ENCODE results near the gene SLCO1A2.
A peak's percentile ranks its signal among the peaks of the same experiment; 100 is the strongest.
"Not testable (repeated sequence)": the region's sequence is repeated elsewhere in the genome, so short reads cannot be mapped to it uniquely, and the experiment has no call there.

SLCO1A2 gene

GRCh38 chr12:21334771-21335325 lies at the start of gene SLCO1A2:
SLCO1A2 (minus strand) TSS chr12:21334917; CDS start chr12:21334647, 270 bp downstream.
- DNase-seq (ENCODE audit: low spot score), result no peak

DNA sequence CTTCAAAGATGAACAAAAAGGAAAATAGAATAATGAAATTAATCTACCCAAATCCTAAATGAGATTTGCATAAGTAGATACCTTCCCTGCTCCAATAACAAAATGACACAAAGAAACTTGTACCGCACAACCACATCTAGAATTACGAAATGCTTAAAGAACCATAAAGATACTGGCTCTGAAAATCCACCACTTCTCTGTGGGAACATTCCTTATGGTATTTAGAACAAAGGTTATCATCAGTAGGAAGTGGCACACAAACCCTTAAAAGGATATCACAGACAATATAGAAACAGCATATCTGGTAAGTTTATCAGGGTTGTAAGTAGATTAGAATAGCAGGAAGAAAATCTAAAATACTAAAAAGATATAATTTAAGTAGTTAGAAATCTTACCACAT lies 49.5 kb upstream of the SLCO1A2 start:
- no peak for DNase-seq (ENCODE audit: low spot score)

DNA sequence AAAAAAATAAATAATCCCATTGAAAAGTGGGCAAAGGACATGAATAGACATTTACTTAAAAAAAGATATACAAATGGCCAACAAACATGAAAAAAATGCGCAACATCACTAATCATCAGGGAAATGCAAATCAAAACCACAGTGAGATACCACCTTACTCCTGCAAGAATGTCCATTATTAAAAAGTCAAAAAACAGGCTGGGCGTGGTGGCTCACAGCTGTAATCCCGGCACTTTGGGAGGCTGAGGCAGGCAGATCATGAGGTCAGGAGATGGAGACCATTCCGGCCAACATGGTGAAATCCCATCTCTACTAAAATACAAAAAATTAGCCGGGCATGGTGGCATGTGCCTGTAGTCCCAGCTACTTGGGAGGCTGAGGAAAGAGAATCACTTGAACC lies 46.6 kb upstream of the SLCO1A2 start:
- not testable (repeated sequence) for DNase-seq (ENCODE audit: low spot score)

- no peak for DNase-seq (ENCODE audit: low spot score)
These were observed 44.5 kb upstream of the SLCO1A2 start for GRCh38 chr12:21379218-21379617.

GRCh38 chr12:21372602-21373001 lies 37.9 kb upstream of the SLCO1A2 start, which contains the start of gene IAPP:
IAPP (plus strand) TSS chr12:21372902; CDS start chr12:21373352, 450 bp downstream.
- DNase-seq (ENCODE audit: low spot score), result no peak

DNA sequence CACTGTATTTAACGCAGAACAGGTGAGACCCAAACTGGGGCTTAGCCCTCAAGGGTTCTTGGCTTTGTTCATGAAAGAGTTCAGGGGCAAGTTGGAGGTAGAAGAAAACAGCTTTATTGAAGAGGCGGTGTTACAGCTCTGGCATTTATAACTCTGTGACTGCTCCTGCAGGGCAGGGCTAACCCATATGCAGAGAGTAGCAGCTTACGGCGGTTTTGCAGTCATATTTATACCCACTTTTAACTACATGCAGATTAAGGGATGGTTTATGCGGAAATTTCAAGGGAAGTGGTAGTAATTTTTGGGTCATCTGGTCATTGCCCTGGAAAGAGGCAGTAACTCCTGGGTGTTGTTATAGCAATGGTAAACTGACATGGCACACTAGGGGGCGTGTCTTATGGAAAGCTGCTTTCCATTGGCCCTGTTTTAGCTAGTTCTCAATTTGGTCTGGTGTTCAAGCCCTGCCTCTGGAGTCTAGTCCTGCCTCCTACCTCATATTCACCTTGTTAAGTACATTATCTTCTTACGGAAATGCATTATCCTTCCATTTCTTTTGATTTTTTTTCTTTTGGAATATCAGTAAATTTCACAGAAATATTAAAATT lies 36.2 kb upstream of the SLCO1A2 start:
- no peak for DNase-seq (ENCODE audit: low spot score)

GRCh38 chr12:21369141-21369980 lies 34.6 kb upstream of the SLCO1A2 start:
- no peak for DNase-seq (ENCODE audit: low spot score)

DNA sequence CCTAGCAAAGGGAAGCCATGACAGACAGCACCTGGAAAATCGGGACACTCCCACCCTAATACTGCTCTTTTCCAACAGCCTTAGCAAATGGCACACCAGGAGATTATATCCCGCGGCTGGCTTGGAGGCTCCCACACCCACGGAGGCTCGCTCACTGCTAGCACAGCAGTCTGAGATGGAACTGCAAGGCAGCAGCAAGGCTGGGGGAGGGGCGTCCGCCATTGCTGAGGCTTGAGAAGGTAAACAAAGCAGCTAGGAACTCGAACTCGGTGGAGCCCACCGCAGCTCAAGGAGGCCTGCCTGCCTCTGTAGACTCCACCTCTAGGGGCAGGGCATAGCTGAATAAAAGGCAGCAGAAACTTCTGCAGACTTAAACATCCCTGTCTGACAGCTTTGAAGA lies 25.9 kb upstream of the SLCO1A2 start:
- not testable (repeated sequence) for DNase-seq (ENCODE audit: low spot score)

DNA sequence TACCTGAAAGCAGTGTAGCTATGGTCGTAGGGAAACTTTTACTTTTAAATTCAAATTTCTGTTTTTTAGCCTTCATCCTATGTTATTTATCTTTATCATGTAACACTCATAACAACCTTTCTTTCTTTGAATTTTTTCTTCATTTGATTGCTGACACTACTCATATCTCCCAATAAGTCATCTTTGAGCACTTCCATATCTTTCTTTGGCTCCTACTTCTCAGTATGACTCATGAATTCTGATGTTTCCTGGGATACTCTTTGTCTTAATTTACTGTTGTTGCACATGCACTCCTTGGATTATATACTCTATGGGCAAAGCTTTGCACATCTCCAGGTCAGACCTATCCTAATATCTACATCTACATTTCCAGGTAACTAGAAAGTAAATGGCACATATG lies 19.9 kb upstream of the SLCO1A2 start:
- DNase-seq (ENCODE audit: low spot score), result no peak

DNA sequence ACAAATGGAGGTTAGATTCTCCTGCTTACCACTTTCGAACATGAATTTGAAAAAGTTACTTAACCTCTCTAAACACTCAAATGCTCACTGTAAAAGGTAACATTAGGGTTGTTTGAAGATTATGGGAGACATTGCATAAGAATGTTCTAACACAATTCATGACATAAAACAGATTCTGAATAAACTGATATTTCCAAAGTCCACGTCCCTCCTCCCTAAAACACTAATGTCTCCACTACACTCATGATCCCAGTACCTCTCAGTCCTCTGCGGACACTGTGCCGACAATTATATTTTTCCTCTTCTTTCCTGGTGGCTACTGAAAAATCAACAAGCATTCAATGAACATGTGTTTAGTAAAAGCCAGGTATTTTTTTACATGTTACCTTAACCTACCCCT lies 19.2 kb upstream of the SLCO1A2 start:
- DNase-seq (ENCODE audit: low spot score), result no peak

- DNase-seq (ENCODE audit: low spot score), result no peak
These were observed 18.8 kb upstream of the SLCO1A2 start for GRCh38 chr12:21353487-21353886.

GRCh38 chr12:21350975-21351374 lies 16.3 kb upstream of the SLCO1A2 start:
- DNase-seq (ENCODE audit: low spot score), result no peak

GRCh38 chr12:21346542-21347205 lies 12.0 kb upstream of the SLCO1A2 start:
- DNase-seq (ENCODE audit: low spot score), result no peak

- no peak for DNase-seq (ENCODE audit: low spot score)
These were observed 8.9 kb upstream of the SLCO1A2 start for GRCh38 chr12:21343636-21344035.

DNA sequence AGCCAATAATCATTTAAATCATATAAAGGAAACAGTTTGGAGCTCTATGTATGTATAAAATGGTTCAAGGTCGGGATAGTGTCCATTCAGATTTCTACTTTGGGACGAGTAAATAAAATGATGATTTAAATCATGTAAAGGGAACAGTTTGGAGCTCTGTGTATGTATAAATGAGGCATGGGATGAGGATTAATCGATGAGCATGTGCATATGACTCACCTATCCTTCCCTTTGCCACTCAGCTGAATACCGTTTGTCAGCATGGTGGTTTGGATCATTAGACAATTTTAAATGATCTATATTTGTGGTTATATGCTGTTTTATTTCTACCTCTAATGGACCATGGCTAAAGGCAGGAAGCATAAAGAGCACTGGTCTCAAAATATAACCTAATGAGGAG lies 7.1 kb upstream of the SLCO1A2 start:
- DNase-seq (ENCODE audit: low spot score), result no peak

DNA sequence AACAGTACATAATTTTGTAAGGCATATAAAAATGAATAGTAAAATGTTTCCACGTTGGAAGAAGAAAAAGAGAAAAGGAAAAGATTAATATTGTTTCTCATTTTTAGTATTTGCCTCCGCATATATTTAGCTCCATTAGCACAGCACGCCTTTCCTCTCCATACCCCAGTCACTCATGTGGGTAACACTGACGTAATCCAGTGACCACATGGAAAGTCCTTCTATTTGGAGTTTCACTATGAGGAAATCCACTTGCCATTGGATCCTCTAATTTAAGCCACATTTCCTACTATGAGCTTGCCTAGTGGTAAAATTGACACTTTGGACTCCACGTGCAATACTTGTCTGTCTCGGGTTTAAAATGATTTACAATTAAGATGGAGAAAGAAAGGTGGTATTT lies 5.7 kb upstream of the SLCO1A2 start:
- no peak for DNase-seq (ENCODE audit: low spot score)

DNA sequence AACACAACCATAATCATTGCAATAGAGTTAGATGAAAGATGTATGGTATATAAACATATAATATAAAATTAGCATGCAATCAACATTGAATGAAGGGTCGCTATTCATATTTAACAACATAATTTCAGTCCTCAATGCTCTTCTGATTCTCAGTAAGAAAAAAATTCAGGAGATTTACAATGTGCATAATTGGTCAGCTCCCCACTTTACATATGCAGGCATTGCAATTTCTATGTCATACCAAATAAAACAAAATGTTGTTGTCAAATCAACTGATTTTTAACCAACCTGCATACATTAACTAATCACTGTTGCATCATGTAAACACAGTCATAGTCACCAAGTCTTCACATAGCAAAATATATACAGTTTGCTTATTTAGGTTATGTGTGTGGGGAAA lies 5.2 kb upstream of the SLCO1A2 start:
- DNase-seq (ENCODE audit: low spot score), result no peak

DNA sequence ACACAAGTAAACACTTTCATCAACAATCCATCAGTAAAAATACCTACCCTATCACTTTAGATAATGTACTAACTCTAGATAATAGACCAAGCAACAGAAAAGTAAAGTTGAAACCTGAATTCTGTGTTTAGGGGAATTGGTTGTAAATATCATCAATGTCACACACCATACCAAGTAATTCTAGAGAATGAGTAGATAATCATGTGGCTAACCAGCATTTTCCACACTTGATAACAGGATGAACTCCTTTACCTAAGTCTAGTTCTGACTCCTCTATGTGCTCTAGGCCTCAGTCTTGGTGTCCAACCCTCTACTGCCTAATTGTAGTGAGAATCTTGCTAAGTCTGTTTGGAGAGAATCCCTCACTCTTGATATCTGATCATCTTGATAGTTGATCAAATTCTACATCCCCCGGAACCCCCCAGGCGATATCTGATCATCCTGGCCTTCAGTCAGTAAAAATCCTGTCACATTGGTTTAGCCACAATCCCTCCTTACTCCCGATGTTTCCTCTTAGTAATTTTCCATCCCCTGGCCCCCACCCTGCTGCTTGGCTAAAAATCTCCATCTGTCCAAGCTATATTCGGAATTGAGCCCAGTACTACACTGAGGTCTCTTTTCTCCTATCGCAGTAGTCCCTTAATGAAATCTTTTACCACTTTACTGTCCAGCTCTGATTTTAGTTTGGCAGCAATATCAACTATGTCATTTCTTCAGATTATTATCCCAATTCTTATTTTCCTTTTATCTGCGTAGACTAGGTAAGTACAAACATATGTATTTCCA lies 3.4 kb upstream of the SLCO1A2 start:
- DNase-seq (ENCODE audit: low spot score), result no peak

DNA sequence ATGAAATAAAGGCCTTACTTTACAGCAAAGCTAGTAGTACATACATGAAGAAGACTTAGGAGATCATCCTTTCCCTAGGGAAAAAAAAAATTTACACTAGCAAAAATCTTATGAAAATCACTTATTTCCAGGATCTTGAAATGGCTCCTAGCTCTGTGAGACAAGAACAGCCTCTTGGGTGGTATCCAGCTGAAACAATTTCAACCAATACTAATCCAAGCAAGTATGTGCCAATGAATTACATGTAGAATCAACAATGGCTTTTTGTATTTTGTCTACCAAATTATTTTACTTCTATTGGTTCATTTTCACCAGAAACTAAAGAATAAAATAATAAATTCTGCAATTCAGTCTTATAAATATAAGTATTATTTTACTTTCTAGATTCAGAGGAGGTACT lies 2.7 kb upstream of the SLCO1A2 start:
- no peak for DNase-seq (ENCODE audit: low spot score)

- peak; percentile 6 for DNase-seq (ENCODE audit: low spot score)
These were observed 1.9 kb upstream of the SLCO1A2 start for GRCh38 chr12:21336656-21337055.

DNA sequence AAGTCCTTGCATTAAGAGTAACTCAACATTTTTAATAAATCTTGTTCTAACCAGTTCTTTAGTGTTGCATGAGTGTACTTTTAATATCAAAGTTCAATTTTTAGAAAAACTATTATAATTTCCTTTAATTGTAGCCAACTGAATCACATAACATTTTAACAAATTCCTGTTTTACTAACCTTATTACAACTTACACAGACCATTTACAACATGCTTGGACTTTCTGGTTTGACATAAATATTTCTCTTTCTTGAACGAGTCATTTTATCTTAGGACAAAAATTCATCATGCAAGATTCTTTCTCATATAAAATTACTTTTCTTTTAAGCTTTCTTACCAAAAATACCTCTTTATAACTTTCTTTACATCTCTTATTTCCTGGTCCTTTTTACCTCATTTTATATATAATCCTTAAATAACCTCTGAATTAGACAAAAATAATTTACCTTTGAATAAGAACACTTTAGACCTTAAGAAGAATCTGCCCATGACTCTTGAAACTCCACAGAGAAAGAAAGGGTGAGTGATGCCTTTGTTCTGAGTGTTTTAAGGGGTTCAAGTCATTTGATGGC lies 3.9 kb downstream of the SLCO1A2 start:
- DNase-seq (ENCODE audit: low spot score), result no peak

DNA sequence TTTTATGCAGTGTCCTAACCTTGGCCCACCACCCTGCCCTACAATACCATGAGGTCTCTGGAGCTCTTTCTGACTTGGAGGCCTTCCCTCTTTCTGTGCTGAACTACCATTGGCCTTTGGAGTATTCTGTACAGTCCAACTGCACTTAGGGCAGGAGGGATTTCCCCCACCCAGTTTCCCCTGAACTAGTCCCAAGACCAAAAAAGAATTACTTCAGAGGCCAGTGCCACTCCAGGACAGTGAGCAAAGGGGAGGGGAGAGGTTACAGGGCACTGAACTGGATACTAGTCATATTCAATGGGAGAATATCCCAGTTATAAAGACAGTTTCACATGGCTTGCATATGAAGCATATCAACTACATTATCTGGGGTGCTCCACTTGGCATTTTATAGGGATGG lies 6.1 kb downstream of the SLCO1A2 start:
- DNase-seq (ENCODE audit: low spot score), result no peak

All from SW480 (cell line).